OCI-LY3 (cell line): ENCODE measurements around the gene CNNM2.
"Not testable (repeated sequence)": the region's sequence is repeated elsewhere in the genome, so short reads cannot be mapped to it uniquely, and the experiment has no call there.

Source experiments
- H2AFZ ChIP-seq: fragments of 200-600, 300-600 bp; shearing (Covaris generic); 2 replicates; pipeline ENCODE4 v1.6.0; 2014; ENCODE audit warnings: antibody characterized with exemption, low read depth, low read length
- H3K27ac ChIP-seq: fragments of 200-600, 300-600 bp; sonication (generic); 2 replicates; pipeline ENCODE4 v1.5.1; 2014; ENCODE audit warnings: mild to moderate bottlenecking, low read length, moderate library complexity, mixed read lengths
- H3K27me3 ChIP-seq: fragments of 200-600, 300-600 bp; sonication (generic); 2 replicates; pipeline ENCODE4 v1.6.1; 2014; ENCODE audit warnings: low read depth, low read length, mixed read lengths
- H3K36me3 ChIP-seq: fragments of 200-600, 300-600 bp; sonication (generic); replicated peaks from 2 replicates; pipeline ENCODE3; 2014; ENCODE audit warnings: low read depth, low read length, mixed read lengths
- H3K4me1 ChIP-seq: fragments of 300-600, 200-600 bp; sonication (generic); 2 replicates; pipeline ENCODE4 v1.6.1; 2014; ENCODE audit warnings: low read length, mixed read lengths
- H3K4me2 ChIP-seq: fragments of 200-600, 300-600 bp; sonication (generic); 2 replicates; pipeline ENCODE4 v1.6.1; 2014; ENCODE audit warnings: low read length, mixed read lengths
- H3K4me3 ChIP-seq: fragments of 300-600, 200-600 bp; sonication (generic); 2 replicates; pipeline ENCODE4 v1.5.1; 2014; ENCODE audit warnings: antibody characterized with exemption, mild to moderate bottlenecking, low read length, moderate library complexity
- H3K79me2 ChIP-seq: fragments of 300-600, 200-600 bp; shearing (Covaris generic); 2 replicates; pipeline ENCODE4 v1.6.1; 2014; ENCODE audit warnings: mild to moderate bottlenecking, low read length, mixed read lengths
- H3K9ac ChIP-seq: fragments of 300-600, 200-600 bp; shearing (Covaris generic); 2 replicates; pipeline ENCODE4 v1.6.0; 2014; ENCODE audit warnings: mild to moderate bottlenecking, low read length, moderate library complexity
- H3K9me3 ChIP-seq: fragments of 200-600, 300-600 bp; shearing (Covaris generic); 2 replicates; pipeline ENCODE4 v1.6.1; 2014; ENCODE audit warnings: low read length, mixed read lengths; ENCODE audit not compliant: insufficient read depth
- H4K20me1 ChIP-seq: fragments of 200-600, 300-600 bp; sonication (generic); 2 replicates; pipeline ENCODE4 v1.6.1; 2016; ENCODE audit warnings: low read length, mixed read lengths; ENCODE audit not compliant: insufficient read depth
- EZH2phosphoT487 ChIP-seq: fragments of 200-600 bp; shearing (Covaris generic); IDR thresholded peaks from 2 replicates; pipeline ENCODE4 v1.6.1; 2018; ENCODE audit warnings: antibody characterized with exemption, mixed run types, low read depth
- TF ChIP-seq, protein P1 (sequence below): fragments of 200-600, 300-600 bp; sonication (generic); IDR thresholded peaks from 2 replicates; pipeline ENCODE4 v1.5.1; 2014; ENCODE audit warnings: antibody characterized with exemption, low read length, low read depth

Gene CNNM2

GRCh38 chr10:102997998-102998397, 79.9 kb downstream of the CNNM2 start:
- no peak overlapping the region for H3K27ac ChIP-seq

GRCh38 chr10:102998399-102998907, 80.4 kb downstream of the CNNM2 start:
- no peaks in the 10 kb centered on the region for H3K79me2 ChIP-seq
- H3K27me3 ChIP-seq, result no peaks in the 10 kb centered on the region
- H3K4me3 ChIP-seq, result no peak overlapping the region
- H3K9me3 ChIP-seq, result no peaks in the 10 kb centered on the region
- TF ChIP-seq, protein P1, sequence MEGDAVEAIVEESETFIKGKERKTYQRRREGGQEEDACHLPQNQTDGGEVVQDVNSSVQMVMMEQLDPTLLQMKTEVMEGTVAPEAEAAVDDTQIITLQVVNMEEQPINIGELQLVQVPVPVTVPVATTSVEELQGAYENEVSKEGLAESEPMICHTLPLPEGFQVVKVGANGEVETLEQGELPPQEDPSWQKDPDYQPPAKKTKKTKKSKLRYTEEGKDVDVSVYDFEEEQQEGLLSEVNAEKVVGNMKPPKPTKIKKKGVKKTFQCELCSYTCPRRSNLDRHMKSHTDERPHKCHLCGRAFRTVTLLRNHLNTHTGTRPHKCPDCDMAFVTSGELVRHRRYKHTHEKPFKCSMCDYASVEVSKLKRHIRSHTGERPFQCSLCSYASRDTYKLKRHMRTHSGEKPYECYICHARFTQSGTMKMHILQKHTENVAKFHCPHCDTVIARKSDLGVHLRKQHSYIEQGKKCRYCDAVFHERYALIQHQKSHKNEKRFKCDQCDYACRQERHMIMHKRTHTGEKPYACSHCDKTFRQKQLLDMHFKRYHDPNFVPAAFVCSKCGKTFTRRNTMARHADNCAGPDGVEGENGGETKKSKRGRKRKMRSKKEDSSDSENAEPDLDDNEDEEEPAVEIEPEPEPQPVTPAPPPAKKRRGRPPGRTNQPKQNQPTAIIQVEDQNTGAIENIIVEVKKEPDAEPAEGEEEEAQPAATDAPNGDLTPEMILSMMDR, result no peak
- no peak for TF ChIP-seq EZH2phosphoT487
- no peak overlapping the region for H3K4me2 ChIP-seq
- no peaks in the 10 kb centered on the region for H4K20me1 ChIP-seq
- no peak overlapping the region for H3K9ac ChIP-seq
- no peak overlapping the region for H3K27ac ChIP-seq
- no peaks in the 10 kb centered on the region for H3K36me3 ChIP-seq
- no peaks in the 10 kb centered on the region; the same call in 1 of the 2 replicates for H3K4me1 ChIP-seq
- no peak overlapping the region for H2AFZ ChIP-seq

More at GRCh38 chr10:102997998-102998397, 79.9 kb downstream of the CNNM2 start:
- no peaks in the 10 kb centered on the region for H3K9me3 ChIP-seq
- no peaks in the 10 kb centered on the region for H3K79me2 ChIP-seq
- H3K4me1 ChIP-seq, result no peaks in the 10 kb centered on the region; the same call in 1 of the 2 replicates
- no peak overlapping the region for H3K4me3 ChIP-seq
- H4K20me1 ChIP-seq, result no peaks in the 10 kb centered on the region
- no peak overlapping the region for H2AFZ ChIP-seq
- H3K4me2 ChIP-seq, result no peak overlapping the region
- H3K36me3 ChIP-seq, result no peaks in the 10 kb centered on the region
- no peak overlapping the region for H3K9ac ChIP-seq
- TF ChIP-seq, protein P1, result no peak
- TF ChIP-seq EZH2phosphoT487, result no peak
- no peaks in the 10 kb centered on the region for H3K27me3 ChIP-seq

DNA sequence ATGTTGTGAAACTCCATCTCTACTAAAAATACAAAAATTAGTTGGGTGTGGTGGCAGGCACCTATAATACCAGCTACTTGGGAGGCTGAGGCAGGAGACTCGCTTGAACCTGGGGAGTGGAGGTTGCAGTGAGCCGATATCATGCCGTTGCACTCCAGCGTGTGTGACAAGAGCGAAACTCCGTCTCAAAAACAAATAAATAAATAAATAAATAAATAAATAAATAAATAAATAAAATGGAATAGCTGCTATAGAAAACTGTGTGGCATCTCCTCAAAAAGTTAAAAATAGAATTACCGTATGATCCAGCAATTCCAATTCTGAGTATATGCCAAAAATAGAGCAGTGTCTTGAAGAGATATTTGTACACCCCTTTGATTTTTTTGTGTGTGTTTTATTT, 82.0 kb downstream of the CNNM2 start:
- not testable (repeated sequence) for H3K9ac ChIP-seq, H3K4me1 ChIP-seq, H3K27me3 ChIP-seq, H3K27ac ChIP-seq, H4K20me1 ChIP-seq, H3K4me2 ChIP-seq, H3K9me3 ChIP-seq, H2AFZ ChIP-seq, H3K79me2 ChIP-seq, H3K4me3 ChIP-seq, H3K36me3 ChIP-seq

- Histone ChIP-seq H4K20me1 (no peaks in the 10 kb centered on the region), H3K36me3 (no peaks in the 10 kb centered on the region), H2AFZ (no peak overlapping the region), H3K9ac (no peak overlapping the region), H3K4me1 (no peaks in the 10 kb centered on the region), H3K27me3 (no peaks in the 10 kb centered on the region), H3K79me2 (no peaks in the 10 kb centered on the region), H3K4me2 (no peak overlapping the region), H3K4me3 (no peak overlapping the region), H3K9me3 (no peaks in the 10 kb centered on the region), H3K27ac (no peak overlapping the region)
- TF ChIP-seq, protein P1, result no peak
- TF ChIP-seq EZH2phosphoT487, result no peak
Measured at GRCh38 chr10:103007017-103007416, 88.9 kb downstream of the CNNM2 start.
